UCSD-AML1 (cell line): ENCODE measurements around the gene SUN2.

Experiments
- DNase-seq: peaks from one replicate; lab custom pipeline; 2025; ENCODE audit not compliant: unreplicated experiment; lab: John Stamatoyannopoulos, UW

Gene SUN2

DNA sequence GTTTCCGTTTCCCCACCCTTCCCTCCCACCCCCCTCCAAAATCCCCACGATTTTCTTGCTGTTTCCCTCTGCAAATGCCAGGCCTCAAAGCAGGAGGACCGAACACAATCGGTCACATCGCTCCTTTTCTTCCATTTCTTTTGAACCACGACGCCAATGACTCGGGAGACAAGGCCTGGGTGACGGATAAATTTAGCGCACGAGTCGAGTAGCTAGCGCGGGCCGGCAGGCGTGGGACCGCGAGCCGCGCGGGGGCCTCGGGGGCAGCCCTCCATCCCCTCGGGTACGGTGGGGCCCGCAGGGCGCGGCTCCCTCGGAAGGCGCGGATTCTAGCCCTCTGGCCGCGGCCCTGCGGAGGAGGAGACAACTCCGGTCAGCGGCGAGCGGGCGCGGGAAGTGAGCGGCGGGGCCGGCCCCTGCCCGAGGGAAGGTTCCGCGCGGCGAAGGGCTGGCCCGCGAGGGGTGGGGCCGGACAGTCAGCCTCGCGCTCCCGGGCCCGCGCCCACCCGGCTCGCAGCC is 55.5 kb downstream of the SUN2 start:
- DNase-seq, result no peak

DNA sequence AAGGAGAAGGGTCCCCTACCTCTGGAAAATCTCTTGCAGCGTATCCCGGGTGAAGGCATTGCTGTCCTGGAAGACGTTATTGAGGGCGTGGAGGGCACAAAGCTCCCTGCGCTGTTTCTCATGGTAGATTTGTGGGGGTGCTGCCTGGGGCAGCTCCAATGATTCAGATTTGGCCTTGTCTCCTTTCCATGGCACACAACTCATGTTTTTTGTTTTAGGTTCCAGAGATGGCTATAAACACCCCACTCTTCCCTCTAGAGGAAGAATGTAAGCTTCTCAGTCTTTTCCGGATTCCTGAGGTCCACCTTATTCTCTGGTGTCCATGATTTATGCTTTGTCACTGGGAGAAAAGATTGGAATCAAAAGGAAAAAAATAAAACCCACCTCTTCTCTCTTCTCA is 56.0 kb downstream of the SUN2 start:
- DNase-seq, result no peak

DNA sequence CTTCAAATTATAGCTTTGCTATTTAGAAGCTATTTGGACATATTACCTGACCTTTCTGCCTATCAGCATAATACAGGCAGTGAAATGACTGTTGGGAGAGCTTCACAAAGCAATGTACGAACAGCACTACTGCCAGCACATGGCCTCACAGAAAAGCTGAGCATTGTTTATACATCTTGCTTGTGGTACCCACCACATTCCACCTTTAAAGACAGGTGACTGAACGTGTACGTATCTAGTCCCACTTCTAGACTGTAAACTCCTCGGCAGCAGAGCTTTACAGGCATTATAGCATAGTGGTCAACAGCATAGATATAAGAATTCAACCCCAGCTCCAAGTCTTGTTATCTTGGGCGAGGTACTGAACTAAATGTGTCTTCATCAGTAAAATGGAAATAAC is 56.7 kb downstream of the SUN2 start:
- DNase-seq, result no peak

DNA sequence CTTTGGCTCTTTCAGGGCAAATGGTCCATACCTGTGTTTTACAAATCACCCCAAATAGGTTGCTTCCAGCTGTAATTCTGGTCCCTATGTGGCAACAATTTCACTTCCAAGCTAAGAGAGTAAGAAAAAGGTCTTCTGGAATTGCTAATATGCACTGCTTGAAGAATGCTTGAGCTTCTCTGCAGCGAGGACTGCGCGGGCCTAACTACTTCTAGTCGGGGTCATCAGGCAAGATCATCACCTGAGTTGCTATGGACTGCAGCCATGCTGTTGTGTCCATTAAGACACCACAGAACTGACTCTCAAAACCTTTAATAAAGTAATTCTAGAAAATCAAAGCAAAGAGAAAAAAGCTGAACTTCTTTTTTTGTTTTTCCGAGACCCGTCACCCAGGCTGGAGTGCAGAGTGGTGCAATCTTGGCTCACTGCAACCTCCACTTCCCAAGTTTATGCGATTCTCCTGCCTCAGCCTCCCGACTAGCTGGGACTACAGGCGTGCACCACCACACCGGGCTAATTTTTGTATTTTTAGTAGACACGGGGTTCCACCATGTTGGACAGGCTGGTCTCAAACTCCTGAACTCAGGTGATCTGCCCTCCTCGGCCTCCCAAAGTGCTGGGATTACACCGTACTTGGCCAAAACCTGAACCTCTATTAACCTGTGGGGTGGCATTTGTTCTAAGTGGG is 57.2 kb downstream of the SUN2 start:
- no peak for DNase-seq

DNA sequence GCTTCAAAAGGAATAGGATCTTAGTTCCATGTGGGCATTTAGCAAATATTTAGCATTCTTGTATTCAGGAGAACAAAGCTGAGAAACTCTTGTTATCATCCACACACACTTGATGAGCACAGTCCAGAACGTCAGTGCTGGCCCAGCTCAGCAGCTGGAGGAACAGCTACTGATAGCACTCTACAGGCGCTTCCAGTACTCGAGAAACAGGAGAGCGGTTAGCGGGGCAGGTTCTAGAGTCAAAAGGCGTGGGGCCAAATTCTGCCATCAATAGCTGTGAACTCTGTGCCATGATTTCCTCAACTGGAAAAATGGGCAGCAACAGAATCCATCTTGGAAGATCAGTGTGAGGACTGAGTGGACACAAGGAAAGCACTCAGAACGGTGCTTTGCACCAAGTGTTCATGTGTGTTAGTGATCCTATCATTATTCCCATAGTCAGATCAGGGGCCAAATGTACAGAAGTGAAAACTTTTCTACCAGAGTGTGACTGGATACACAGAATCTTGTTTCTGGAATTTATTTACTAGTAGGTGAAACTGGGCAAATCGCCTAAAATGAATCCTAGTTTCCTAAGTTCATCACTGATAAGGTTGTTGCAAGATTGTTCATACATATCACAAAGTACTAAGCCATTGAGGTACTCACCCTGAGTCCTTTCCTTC is 58.2 kb downstream of the SUN2 start:
- no peak for DNase-seq

DNA sequence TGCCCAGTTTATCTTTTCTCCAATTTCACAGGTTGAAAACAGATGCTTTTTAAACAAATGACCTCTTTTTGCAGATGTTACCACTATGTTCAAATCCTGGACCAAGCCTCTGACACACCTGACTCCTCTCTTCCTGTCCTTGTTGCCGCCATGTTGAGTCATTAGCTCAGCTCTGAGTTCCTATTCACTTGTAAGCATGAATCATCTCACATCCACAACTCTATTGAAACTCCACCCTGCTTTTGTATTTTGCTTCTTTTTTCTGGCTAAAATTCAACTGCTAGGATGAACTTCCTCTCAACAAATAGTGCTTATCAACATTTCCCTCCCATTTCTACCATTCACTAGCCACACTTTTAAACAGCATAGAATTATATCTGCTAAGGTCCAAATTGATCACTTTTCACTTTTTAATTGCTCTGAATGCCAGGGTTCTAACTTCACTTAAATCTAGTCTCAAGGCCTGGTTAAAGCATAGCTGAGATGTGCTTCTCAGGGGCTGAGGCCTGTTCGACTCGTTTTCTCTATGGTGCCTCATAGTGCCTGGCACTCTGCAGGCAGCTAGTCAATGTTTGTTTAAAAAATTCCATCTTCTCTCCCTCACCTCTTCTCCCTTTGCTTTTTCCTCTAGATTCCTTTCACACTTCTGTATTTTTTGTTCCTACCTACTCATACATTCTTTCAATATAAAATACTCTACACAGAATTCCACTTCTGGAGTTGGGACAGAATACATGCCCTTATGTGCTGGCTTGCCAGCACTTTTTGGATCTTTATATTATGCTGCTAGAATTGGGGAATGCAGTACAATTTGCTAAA is 59.0 kb downstream of the SUN2 start:
- DNase-seq, result no peak

DNA sequence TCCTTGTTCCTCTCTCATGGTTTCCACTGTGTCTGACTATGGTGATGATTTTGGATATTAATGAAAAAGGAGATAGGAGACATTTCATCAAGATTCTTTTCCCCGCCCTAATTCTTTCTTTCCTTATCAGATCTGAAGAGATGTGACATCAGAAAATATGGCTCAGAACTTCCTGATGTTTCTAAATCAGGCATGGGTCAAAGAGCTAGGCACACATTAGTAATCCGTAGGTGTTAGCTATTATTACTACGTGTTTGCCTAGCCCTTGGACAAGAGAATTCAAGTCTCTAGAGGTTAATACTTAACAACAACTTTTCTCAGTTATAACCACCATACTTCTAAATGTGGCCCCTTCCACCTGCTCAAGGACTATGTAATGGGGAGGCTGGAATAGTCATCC is 60.9 kb downstream of the SUN2 start:
- no peak for DNase-seq

DNA sequence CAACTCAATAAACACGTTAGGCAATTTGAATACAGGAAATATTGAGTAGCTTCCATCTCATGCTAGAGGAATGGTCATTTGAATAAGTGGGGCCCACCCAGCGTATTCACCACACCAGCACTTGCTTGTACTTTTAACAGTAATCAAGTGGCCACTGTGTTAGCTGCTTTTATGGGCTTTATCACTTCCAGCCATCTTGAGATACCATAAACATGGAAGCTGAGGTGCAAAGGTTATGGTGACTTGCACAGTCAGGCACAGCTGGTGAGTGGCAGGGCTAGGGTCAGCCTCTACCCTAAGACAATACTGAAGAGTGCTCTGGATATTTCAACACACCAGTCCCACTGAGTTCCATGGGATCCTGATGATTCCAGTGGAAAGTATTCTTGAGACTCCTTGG is 61.7 kb downstream of the SUN2 start:
- DNase-seq, result no peak

DNA sequence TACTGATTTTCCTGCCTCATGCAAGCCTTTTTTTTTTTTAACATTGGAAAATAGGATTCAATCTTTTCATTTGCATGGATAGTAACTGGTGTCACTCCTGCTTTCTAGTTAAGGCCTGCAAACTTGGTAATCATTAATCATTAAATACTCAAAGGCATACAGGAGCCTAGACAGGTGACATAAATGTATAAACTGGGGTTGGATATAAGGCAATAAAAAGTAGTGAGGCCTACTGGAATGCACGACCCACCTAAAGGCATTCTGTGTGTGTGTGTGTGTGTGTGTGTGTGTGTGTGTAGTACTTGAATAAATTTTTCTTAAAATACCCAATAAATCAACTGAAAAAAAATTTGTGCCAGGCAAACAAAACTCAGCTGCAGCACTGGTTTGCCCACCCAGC is 66.1 kb downstream of the SUN2 start:
- no peak for DNase-seq

DNA sequence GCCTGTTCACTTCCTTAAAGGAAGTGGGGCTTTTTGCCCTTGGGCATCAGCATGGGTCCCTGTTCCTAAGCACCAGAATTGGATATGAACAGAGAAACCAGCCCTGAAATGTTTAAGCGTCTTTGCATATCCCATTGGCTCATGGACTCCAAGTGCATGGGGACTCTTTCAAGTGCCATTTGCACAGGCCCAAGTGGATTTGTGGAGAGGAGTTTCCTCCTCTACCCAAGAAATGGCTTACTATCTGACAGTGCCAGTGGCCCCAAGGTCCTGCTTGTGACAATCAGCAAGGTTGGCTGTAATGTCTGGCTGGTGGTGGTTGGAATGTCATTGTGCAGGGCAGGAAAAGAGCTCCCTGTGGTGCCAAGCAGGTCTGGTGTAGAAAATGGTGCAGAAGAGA is 70.0 kb downstream of the SUN2 start:
- DNase-seq, result no peak

DNA sequence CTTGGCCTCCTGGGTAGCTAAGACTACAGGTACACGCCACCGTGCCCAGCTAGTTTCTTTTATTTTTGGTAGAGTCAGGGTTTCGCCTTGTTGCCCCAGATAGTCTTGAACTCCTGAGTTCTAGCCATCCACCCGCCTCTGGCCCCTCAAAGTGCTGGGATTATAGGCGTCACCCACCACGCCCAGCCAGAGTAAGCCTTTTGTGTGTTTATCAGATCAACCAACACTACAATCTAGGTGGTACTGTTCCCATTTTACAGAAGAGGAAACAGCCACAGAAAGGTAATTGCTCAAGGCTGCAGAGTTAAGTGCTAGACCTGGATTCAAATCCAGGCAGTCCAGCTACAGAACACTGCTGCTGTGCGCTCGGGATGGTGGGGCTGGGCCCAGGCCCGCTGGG is 70.9 kb downstream of the SUN2 start:
- DNase-seq, result no peak
